Measurements from ENCODE around the gene LCE3D. TPM values are rescaled to one million over a fixed set of nuclear protein-coding genes. Genes with fewer than 3 reads are reported as not detected.
A peak's percentile ranks its signal among the peaks of the same experiment; 100 is the strongest.

Gene LCE3D
- total and polyA plus RNA-seq, 10 of the 15 experiments (the other 5 are each of a cell fraction or from before 2014, with no cell fraction given) = 0.27 TPM; not detected in 9

GRCh38 chr1:152543820-152544219 lies 36.5 kb downstream of the LCE3D start:
- Histone ChIP-seq H3K4me2 (ENCODE audit: control insufficient read depth, insufficient read depth) (no peak overlapping the region), H3K9ac (ENCODE audit: control insufficient read depth, insufficient read depth, low read length) (no peak overlapping the region), H2AFZ (ENCODE audit: control insufficient read depth, low read depth, low read length) (no peak overlapping the region), H3K4me3 (no peak overlapping the region), H3K27ac (ENCODE audit: control insufficient read depth, insufficient read depth) (no peak overlapping the region), H3K79me2 (ENCODE audit: control insufficient read depth, insufficient read depth, low read length) (no peaks in the 10 kb centered on the region), H4K20me1 (ENCODE audit: control insufficient read depth, insufficient read depth) (no peaks in the 10 kb centered on the region), H3K4me1 (ENCODE audit: control insufficient read depth, insufficient read depth, low read length) (no peaks in the 10 kb centered on the region), H3K27me3 (replicated peaks in 1 of 2; ENCODE audit: control insufficient read depth in 2 of 2, insufficient read depth in 2 of 2, low read length in 1 of 2) (no peaks in the 10 kb centered on the region), H3K36me3 (ENCODE audit: control insufficient read depth in 2 of 2, insufficient read depth in 2 of 2, low read length in 1 of 2) (no peaks in the 10 kb centered on the region), H3K9me3 (replicated peaks; ENCODE audit: control insufficient read depth, insufficient read depth, low read length) (no peaks in the 10 kb centered on the region)
- BruUV-seq (replicated peaks) = no TSS peak
- peak; percentile 38 for ATAC-seq
- ChIA-PET CTCF (no interaction called here), RAD21 (ENCODE audit: unreplicated experiment) (no interaction called here), SMC1A (ENCODE audit: uncharacterized antibody, unreplicated experiment) (no interaction called here), POLR2A (no interaction called here)
- in situ Hi-C loops (cut with MboI) (no loop called here), intact Hi-C loops (cut with micrococcal nuclease; ENCODE audit: unreplicated experiment) (no loop called here)
- TF ChIP-seq EZH2 (IDR thresholded peaks at IDR 0.05; ENCODE audit: borderline replicate concordance, control insufficient read depth, low read depth, low read length) (no peak), CTCF (IDR thresholded peaks at IDR 0.05 in 2 of 3, conservative IDR thresholded peaks at IDR 0.05 in 1 of 3; ENCODE audit: control insufficient read depth in 2 of 3, extremely low read depth in 1 of 3, insufficient read depth in 1 of 3, low read depth in 3 of 3, low read length in 3 of 3) (peak; percentile 16 to 41 (median 36); a peak in 5 of 6 replicates), IRF3 (IDR thresholded peaks at IDR 0.05) (no peak), FOXM1 (IDR thresholded peaks at IDR 0.05; ENCODE audit: low read depth, low read length) (no peak), CBX5 (IDR thresholded peaks at IDR 0.05; ENCODE audit: low read depth) (no peak), ZBTB11 (CRISPR knock-in tag; IDR thresholded peaks at IDR 0.05) (no peak)
- WGBS (ENCODE audit: insufficient coverage, insufficient replicate concordance, low lambda C conversion rate, missing lambda C conversion rate) = 0% methylated on average over 4 of the region's 4 CpGs
- FAIRE-seq = no peak
- no peak for DNase-seq (ENCODE audit: low read depth, low spot score)
